Measurements from ENCODE around the gene GAA.

GRCh38 chr17:80058311-80058955 is 42.9 kb upstream of the GAA start:
- TF ChIP-seq CTCF (IDR thresholded peaks at IDR 0.05): no peak
- no peak for TF ChIP-seq POLR2A (IDR thresholded peaks at IDR 0.05)
